MG63 (cell line): ENCODE results near the gene ADGRA3. TPM values are rescaled to one million over a fixed set of nuclear protein-coding genes. Genes with fewer than 3 reads are reported as not detected.
"Not testable (repeated sequence)": the region's sequence is repeated elsewhere in the genome, so short reads cannot be mapped to it uniquely, and the experiment has no call there.

Source experiments
- DNase-seq: peaks from one replicate; pipeline ENCODE4 v3.0.0-alpha.2; 2020
- H3K27me3 ChIP-seq: fragments of 250-450 bp; sonication (Bioruptor Pico); 2 replicates; pipeline ENCODE4 v1.5.1; 2020; ENCODE audit warnings: mild to moderate bottlenecking, moderate library complexity
- H3K36me3 ChIP-seq: fragments of 250-450 bp; sonication (Bioruptor Pico); 2 replicates; pipeline ENCODE4 v1.5.1; 2020; ENCODE audit warnings: mild to moderate bottlenecking, moderate library complexity
- H3K4me3 ChIP-seq: fragments of 250-450 bp; sonication (Bioruptor Pico); 2 replicates; pipeline ENCODE4 v1.5.1; 2020; ENCODE audit warnings: mild to moderate bottlenecking, moderate library complexity
- H3K9me3 ChIP-seq: fragments of 250-450 bp; sonication (Bioruptor Pico); 2 replicates; pipeline ENCODE4 v1.5.1; 2020; ENCODE audit warnings: mild to moderate bottlenecking, moderate library complexity
- total RNA-seq: library from RNA; depleted of rRNA; stranded (reverse); fragments of >200 nt; shearing (Covaris generic); gene quantifications from 2 replicates; pipeline ENCODE4 v1.2.3, GENCODE V29; 2014; ENCODE audit warnings: low replicate concordance

Gene ADGRA3
- total RNA-seq, 1 experiment from 2014 or later = 15.5 TPM

GRCh38 chr4:22430626-22431025 lies 85.2 kb downstream of the ADGRA3 start:
- DNase-seq = no peak
- Histone ChIP-seq H3K27me3 (no peaks in the 10 kb centered on the region), H3K36me3 (no peaks in the 10 kb centered on the region), H3K9me3 (no peaks in the 10 kb centered on the region), H3K4me3 (no peak overlapping the region)

DNA sequence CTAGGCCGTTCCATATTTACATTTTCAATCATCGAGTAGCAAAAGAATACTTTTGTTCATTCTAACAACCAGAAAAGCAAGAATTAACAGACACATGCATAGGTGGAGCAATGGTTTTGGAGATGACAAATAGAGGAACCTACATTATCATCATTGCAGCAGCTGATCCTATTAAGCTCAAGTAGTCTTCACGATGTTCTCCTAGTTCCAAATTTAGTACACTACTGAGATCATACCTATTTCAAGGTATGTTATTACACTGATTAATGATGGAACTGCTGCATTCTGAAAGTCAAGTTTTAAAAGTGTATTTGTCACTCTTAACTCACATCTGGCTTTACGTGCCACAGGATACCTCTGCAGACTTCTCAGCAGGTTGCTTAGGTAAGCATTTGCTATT lies 87.4 kb downstream of the ADGRA3 start:
- no peaks in the 10 kb centered on the region for H3K36me3 ChIP-seq
- no peak for DNase-seq
- no peak overlapping the region for H3K4me3 ChIP-seq
- no peaks in the 10 kb centered on the region for H3K9me3 ChIP-seq
- no peaks in the 10 kb centered on the region for H3K27me3 ChIP-seq

GRCh38 chr4:22427675-22428074 lies 88.2 kb downstream of the ADGRA3 start:
- H3K36me3 ChIP-seq = no peaks in the 10 kb centered on the region

GRCh38 chr4:22420291-22420690 lies 95.6 kb downstream of the ADGRA3 start:
- Histone ChIP-seq H3K36me3 (no peaks in the 10 kb centered on the region; the same call in 1 of the 2 replicates), H3K4me3 (no peak overlapping the region), H3K27me3 (no peaks in the 10 kb centered on the region), H3K9me3 (no peaks in the 10 kb centered on the region)
- DNase-seq = no peak

More at GRCh38 chr4:22427675-22428074, 88.2 kb downstream of the ADGRA3 start:
- no peaks in the 10 kb centered on the region for H3K9me3 ChIP-seq
- DNase-seq = no peak
- H3K4me3 ChIP-seq = no peak overlapping the region
- no peaks in the 10 kb centered on the region for H3K27me3 ChIP-seq

DNA sequence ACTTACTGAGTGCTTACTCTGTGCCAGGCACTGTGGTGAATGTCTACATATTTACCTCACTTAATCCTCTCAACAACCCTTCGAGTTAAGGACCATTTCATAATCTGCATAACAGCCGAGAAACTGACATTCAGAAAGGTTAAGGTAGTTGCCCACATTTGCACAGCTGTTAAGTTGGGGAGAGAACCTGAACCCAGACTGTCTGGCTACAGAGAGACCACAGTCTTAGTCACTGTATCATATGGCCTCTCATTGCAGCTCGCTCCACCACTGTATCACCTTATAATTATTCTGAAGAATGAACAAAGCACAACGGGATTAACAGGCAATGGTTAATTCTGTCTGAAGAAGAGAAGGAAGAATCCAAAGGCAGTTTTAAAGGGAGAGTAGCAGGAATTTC lies 98.5 kb downstream of the ADGRA3 start:
- no peak overlapping the region for H3K4me3 ChIP-seq
- no peak for DNase-seq
- H3K27me3 ChIP-seq = no peaks in the 10 kb centered on the region
- no peaks in the 10 kb centered on the region for H3K9me3 ChIP-seq
- H3K36me3 ChIP-seq = no peaks in the 10 kb centered on the region; the same call in 1 of the 2 replicates

DNA sequence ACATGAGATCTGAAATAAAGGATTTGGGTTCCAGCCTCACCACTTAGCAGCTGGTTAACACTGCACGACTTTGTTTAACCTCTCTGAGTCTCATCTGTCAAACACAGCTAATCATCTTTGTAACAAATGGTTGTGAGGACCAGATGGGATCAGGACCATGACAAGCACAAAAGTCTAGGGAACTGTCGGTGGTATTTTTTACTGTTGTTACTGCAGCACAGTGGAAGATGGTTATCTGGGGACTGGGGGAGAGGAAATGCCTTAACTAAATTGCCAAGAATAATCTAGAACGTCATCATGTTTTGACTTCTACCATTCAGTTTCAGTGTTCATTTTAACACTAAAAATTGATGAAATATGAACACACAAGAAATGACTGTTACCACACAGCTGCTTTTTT lies 99.5 kb downstream of the ADGRA3 start:
- Histone ChIP-seq H3K36me3 (no peaks in the 10 kb centered on the region; the same call in 1 of the 2 replicates), H3K9me3 (no peaks in the 10 kb centered on the region), H3K27me3 (no peaks in the 10 kb centered on the region), H3K4me3 (no peak overlapping the region)
- DNase-seq = no peak

DNA sequence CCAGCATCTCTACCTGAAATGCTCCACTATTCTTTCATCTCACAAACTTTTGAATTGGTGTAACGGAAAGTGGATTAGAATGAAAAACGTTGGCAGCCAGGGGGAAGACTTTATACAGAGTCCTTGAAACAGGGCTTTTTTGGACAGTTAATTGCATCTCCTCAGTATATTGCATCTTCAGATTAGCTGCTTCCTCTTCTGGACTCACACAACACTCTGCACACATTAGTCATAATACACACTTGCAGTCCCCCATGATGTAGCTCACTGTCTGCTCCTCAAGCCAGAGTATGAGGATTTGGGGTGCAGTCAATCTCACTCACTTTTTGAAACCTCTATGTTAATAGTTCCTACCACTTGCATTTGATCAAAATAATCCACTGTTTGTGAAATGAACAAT lies 101.0 kb downstream of the ADGRA3 start:
- no peak overlapping the region for H3K4me3 ChIP-seq
- H3K27me3 ChIP-seq = no peaks in the 10 kb centered on the region
- DNase-seq = no peak
- no peaks in the 10 kb centered on the region for H3K9me3 ChIP-seq
- H3K36me3 ChIP-seq = no peaks in the 10 kb centered on the region; the same call in 1 of the 2 replicates

- Histone ChIP-seq H3K9me3 (no peaks in the 10 kb centered on the region), H3K4me3 (no peak overlapping the region), H3K36me3 (no peaks in the 10 kb centered on the region), H3K27me3 (no peaks in the 10 kb centered on the region)
- no peak for DNase-seq
These were observed 102.4 kb downstream of the ADGRA3 start for GRCh38 chr4:22413471-22413870.

- H3K9me3 ChIP-seq = no peaks in the 10 kb centered on the region
- H3K27me3 ChIP-seq = no peaks in the 10 kb centered on the region
- no peak for DNase-seq
- H3K36me3 ChIP-seq = no peaks in the 10 kb centered on the region
- H3K4me3 ChIP-seq = no peak overlapping the region
These were observed 103.9 kb downstream of the ADGRA3 start for GRCh38 chr4:22412013-22412412.

- no peak overlapping the region for H3K4me3 ChIP-seq
- DNase-seq = no peak
- H3K9me3 ChIP-seq = no peaks in the 10 kb centered on the region
- H3K27me3 ChIP-seq = no peaks in the 10 kb centered on the region
- no peaks in the 10 kb centered on the region for H3K36me3 ChIP-seq
These were observed 105.1 kb downstream of the ADGRA3 start for GRCh38 chr4:22410645-22411247.

GRCh38 chr4:22408474-22408873 lies 107.4 kb downstream of the ADGRA3 start:
- no peaks in the 10 kb centered on the region for H3K27me3 ChIP-seq
- no peak overlapping the region for H3K4me3 ChIP-seq
- no peak for DNase-seq
- H3K36me3 ChIP-seq = no peaks in the 10 kb centered on the region
- no peaks in the 10 kb centered on the region for H3K9me3 ChIP-seq

DNA sequence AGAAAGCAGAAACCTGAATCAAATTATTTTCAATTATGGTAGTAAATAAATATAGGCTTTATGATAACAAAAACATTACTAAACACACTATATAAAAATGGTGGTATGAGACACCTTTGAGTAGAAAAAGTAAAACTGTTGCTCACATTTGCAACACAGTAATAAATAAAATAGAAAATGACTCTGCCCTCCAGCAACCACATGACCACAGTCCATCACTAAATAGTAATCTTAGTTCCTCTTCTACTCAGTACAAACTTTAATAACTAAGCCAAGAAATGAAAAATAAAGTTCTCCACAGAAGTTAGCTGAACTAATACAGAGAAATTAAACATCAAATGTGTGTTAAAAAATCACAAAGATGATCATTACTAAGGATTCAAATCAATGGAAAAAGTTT lies 108.5 kb downstream of the ADGRA3 start:
- Histone ChIP-seq H3K27me3 (no peaks in the 10 kb centered on the region), H3K36me3 (no peaks in the 10 kb centered on the region), H3K9me3 (no peaks in the 10 kb centered on the region), H3K4me3 (no peak overlapping the region)
- no peak for DNase-seq

DNA sequence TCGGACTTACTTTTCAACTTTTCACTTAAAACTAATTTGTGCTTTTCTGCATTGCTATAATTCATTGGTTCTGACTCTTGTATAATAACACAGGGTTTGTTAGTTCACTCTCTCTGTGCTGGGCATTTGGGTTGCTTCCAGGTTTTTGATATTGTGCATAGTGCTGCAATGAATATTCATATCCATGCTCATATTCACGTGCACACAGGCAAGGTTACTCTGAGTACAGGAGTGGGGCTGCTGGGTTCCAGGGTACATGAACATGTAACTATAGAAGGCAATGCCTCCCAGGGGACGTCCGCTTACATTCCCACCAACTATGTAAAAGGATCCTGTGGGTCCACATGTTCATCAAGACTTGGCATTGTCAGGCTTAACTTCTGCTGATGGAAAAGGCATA lies 117.2 kb downstream of the ADGRA3 start:
- H3K36me3 ChIP-seq = peaks cover 2% of the 10 kb centered on the region; the same call in 1 of the 2 replicates
- no peaks in the 10 kb centered on the region for H3K9me3 ChIP-seq
- no peak for DNase-seq
- no peak overlapping the region for H3K4me3 ChIP-seq
- H3K27me3 ChIP-seq = no peaks in the 10 kb centered on the region

DNA sequence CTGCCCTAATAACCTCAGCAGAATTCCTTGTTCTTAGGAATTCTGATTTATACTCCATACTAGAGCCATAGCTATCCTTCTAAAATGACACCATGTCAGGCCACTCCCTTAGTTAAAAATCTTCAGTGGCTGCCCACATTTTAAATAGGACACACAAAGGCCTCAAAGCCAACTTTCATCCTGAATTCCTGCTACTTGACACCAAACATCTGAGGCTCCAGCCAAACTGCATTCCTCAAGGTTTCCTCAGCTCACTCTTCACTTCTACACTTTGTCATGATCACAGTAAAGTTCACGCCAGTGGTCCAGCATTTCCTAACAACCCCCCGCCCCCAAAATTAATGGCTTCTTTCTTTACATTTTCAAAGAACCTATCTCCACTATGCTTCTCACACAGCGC lies 124.3 kb downstream of the ADGRA3 start:
- Histone ChIP-seq H3K4me3 (no peak overlapping the region), H3K36me3 (no peaks in the 10 kb centered on the region; the same call in 1 of the 2 replicates), H3K9me3 (no peaks in the 10 kb centered on the region), H3K27me3 (no peaks in the 10 kb centered on the region)
- DNase-seq = no peak

- Histone ChIP-seq H3K4me3 (no peak overlapping the region), H3K27me3 (no peaks in the 10 kb centered on the region), H3K9me3 (0 out of 2 replicates have a peak, but pooled peaks cover 2% of the 10 kb centered on the region), H3K36me3 (no peaks in the 10 kb centered on the region; the same call in none of the 2 replicates)
- peak; percentile 46 for DNase-seq
These were observed 126.5 kb downstream of the ADGRA3 start for GRCh38 chr4:22389240-22389870.

DNA sequence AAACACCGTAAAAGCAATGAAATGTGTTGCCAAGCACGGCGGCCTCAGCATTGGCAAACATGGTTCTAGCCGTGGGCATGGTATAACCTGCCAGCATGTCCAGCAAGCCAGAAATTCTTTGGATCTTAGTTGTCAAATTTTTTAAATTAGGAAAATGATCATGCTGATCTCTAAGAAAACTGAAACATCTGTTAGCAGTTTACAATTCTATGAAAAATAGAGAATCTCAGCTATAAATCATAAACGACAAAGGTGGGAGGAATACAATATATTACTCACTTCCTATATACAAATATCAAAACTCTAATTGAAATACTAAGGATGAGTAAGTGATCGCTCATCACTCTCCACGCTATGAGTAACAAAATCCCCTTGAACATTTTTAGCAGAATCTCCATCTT lies 130.3 kb downstream of the ADGRA3 start:
- no peaks in the 10 kb centered on the region; the same call in none of the 2 replicates for H3K36me3 ChIP-seq
- H3K27me3 ChIP-seq = no peaks in the 10 kb centered on the region
- H3K4me3 ChIP-seq = no peak overlapping the region
- H3K9me3 ChIP-seq = 0 out of 2 replicates have a peak, but pooled peaks cover 2% of the 10 kb centered on the region
- DNase-seq = peak; percentile 65

GRCh38 chr4:22384154-22384553 lies 131.7 kb downstream of the ADGRA3 start:
- no peaks in the 10 kb centered on the region; the same call in none of the 2 replicates for H3K36me3 ChIP-seq
- no peaks in the 10 kb centered on the region for H3K27me3 ChIP-seq
- no peak for DNase-seq
- no peak overlapping the region for H3K4me3 ChIP-seq
- 0 out of 2 replicates have a peak, but pooled peaks cover 2% of the 10 kb centered on the region for H3K9me3 ChIP-seq

- H3K27me3 ChIP-seq, DNase-seq, H3K4me3 ChIP-seq, H3K36me3 ChIP-seq, H3K9me3 ChIP-seq: not testable (repeated sequence)
These were observed 133.7 kb downstream of the ADGRA3 start for GRCh38 chr4:22382216-22382615.
